H9 (cell line): Measurements from ENCODE around the gene LRMDA. TPM values are rescaled to one million over a fixed set of nuclear protein-coding genes. Genes with fewer than 3 reads are reported as not detected.

ENCODE experiments used
- DNase-seq: peaks from one replicate; pipeline ENCODE4 v3.0.0-alpha.2; 2017
- H2AFZ ChIP-seq: one replicate; pipeline ENCODE4 v1.6.1; 2013; ENCODE audit warnings: mild to moderate bottlenecking, low read length, control low read depth, moderate library complexity
- H2AK5ac ChIP-seq: 2 replicates; pipeline ENCODE4 v1.6.1; 2013; ENCODE audit warnings: low read length, control low read depth, mixed read lengths; ENCODE audit not compliant: insufficient read length
- H2BK120ac ChIP-seq: one replicate; pipeline ENCODE4 v1.6.1; 2013; ENCODE audit warnings: low read depth, mild to moderate bottlenecking, low read length, control low read depth, inconsistent platforms; ENCODE audit not compliant: poor library complexity, severe bottlenecking
- H2BK12ac ChIP-seq: 2 replicates; pipeline ENCODE4 v1.6.1; 2013; ENCODE audit warnings: low read length, control low read depth, mixed read lengths, low read depth; ENCODE audit not compliant: insufficient read length
- H2BK15ac ChIP-seq: 2 replicates; pipeline ENCODE4 v1.6.1; 2013; ENCODE audit warnings: low read depth, low read length, control low read depth
- H2BK20ac ChIP-seq: one replicate; pipeline ENCODE4 v1.6.1; 2013; ENCODE audit warnings: low read depth, mild to moderate bottlenecking, low read length, control low read depth, inconsistent platforms; ENCODE audit not compliant: poor library complexity, severe bottlenecking
- H2BK5ac ChIP-seq: 2 replicates; pipeline ENCODE4 v1.6.1; 2013; ENCODE audit warnings: low read length, control low read depth, mixed read lengths; ENCODE audit not compliant: insufficient read length
- H3K14ac ChIP-seq: 2 replicates; pipeline ENCODE4 v1.6.1; 2013; ENCODE audit warnings: low read length, control low read depth; ENCODE audit not compliant: insufficient read depth
- H3K18ac ChIP-seq: 2 replicates; pipeline ENCODE4 v1.6.1; 2013; ENCODE audit warnings: low read depth, mild to moderate bottlenecking, mixed read lengths, low read length, control low read depth; ENCODE audit not compliant: insufficient read length
- H3K23ac ChIP-seq: 2 replicates; pipeline ENCODE4 v1.6.1; 2013; ENCODE audit warnings: low read length, control low read depth, mixed read lengths, low read depth; ENCODE audit not compliant: insufficient read length
- H3K23me2 ChIP-seq: 2 replicates; pipeline ENCODE4 v1.6.1; 2013; ENCODE audit warnings: low read depth, mild to moderate bottlenecking, mixed read lengths, low read length, control low read depth; ENCODE audit not compliant: insufficient read length, poor library complexity, severe bottlenecking
- H3K27ac ChIP-seq: 2 replicates; pipeline ENCODE4 v1.5.1; 2013; ENCODE audit warnings: low read length, control low read depth, mixed read lengths, low read depth; ENCODE audit not compliant: insufficient read length
- H3K27me3 ChIP-seq: 2 replicates; pipeline ENCODE4 v1.6.1; 2013; ENCODE audit warnings: low read length, control low read depth, inconsistent platforms; ENCODE audit not compliant: insufficient read depth
- H3K4ac ChIP-seq: 2 replicates; pipeline ENCODE4 v1.6.1; 2013; ENCODE audit warnings: low read depth, mild to moderate bottlenecking, control low read depth, inconsistent platforms, low read length, moderate library complexity
- H3K4me1 ChIP-seq: 2 replicates; pipeline ENCODE4 v1.6.1; 2013; ENCODE audit warnings: low read length, control low read depth, inconsistent platforms; ENCODE audit not compliant: insufficient read depth
- H3K4me2 ChIP-seq: 2 replicates; pipeline ENCODE4 v1.6.1; 2013; ENCODE audit warnings: low read length, control low read depth, mixed read lengths; ENCODE audit not compliant: insufficient read length, insufficient read depth
- H3K56ac ChIP-seq: 2 replicates; pipeline ENCODE4 v1.6.1; 2013; ENCODE audit warnings: low read depth, mild to moderate bottlenecking, mixed read lengths, low read length, control low read depth; ENCODE audit not compliant: insufficient read length
- H3K79me1 ChIP-seq: 2 replicates; pipeline ENCODE4 v1.6.1; 2013; ENCODE audit warnings: low read depth, mild to moderate bottlenecking, moderate library complexity, low read length, control low read depth, inconsistent platforms; ENCODE audit not compliant: insufficient read depth, poor library complexity, severe bottlenecking
- H3K79me2 ChIP-seq: 2 replicates; pipeline ENCODE4 v1.6.1; 2013; ENCODE audit warnings: low read length, control low read depth, inconsistent platforms; ENCODE audit not compliant: insufficient read depth
- H3K9ac ChIP-seq: 2 replicates; pipeline ENCODE4 v1.6.1; 2013; ENCODE audit warnings: low read length, control low read depth, mixed read lengths; ENCODE audit not compliant: insufficient read length; ENCODE audit errors: extremely low read depth
- H3K9me3 ChIP-seq: one replicate; pipeline ENCODE4 v1.6.1; 2013; ENCODE audit warnings: low read depth, low read length, inconsistent platforms; ENCODE audit not compliant: control insufficient read depth
- H3T11ph ChIP-seq: one replicate; pipeline ENCODE4 v1.6.1; 2013; ENCODE audit warnings: mild to moderate bottlenecking, low read length, control low read depth, inconsistent platforms
- H4K20me1 ChIP-seq: one replicate; pipeline ENCODE4 v1.6.1; 2013; ENCODE audit not compliant: control insufficient read depth, insufficient read length, insufficient read depth
- H4K5ac ChIP-seq: 2 replicates; pipeline ENCODE4 v1.6.1; 2013; ENCODE audit warnings: low read depth, mild to moderate bottlenecking, mixed read lengths, low read length, control low read depth; ENCODE audit not compliant: insufficient read length
- H4K8ac ChIP-seq: replicated peaks from 2 replicates; pipeline ENCODE4 v1.6.1; 2013; ENCODE audit warnings: low read length, control low read depth, mixed read lengths, low read depth; ENCODE audit not compliant: insufficient read length
- H4K91ac ChIP-seq: 2 replicates; pipeline ENCODE4 v1.6.1; 2013; ENCODE audit warnings: low read depth, mild to moderate bottlenecking, moderate library complexity, mixed read lengths, low read length, control low read depth; ENCODE audit not compliant: insufficient read length
- H3K27ac Mint-ChIP-seq, 3 experiments: 2 replicates in 2 of 3; 3 replicates in 1 of 3; pipeline ENCODE4 v1.8.0; 2020 to 2021; ENCODE audit warnings: mixed read lengths in 3 of 3, mild to moderate bottlenecking in 1 of 3, moderate library complexity in 1 of 3
- H3K27me3 Mint-ChIP-seq: 2 replicates; pipeline ENCODE4 v1.8.0; 2021; ENCODE audit warnings: low read depth, mild to moderate bottlenecking, moderate library complexity, mixed read lengths
- H3K36me3 Mint-ChIP-seq, 3 experiments: 2 replicates in 2 of 3; 3 replicates in 1 of 3; pipeline ENCODE4 v1.8.0; 2020 to 2021; ENCODE audit warnings: low read depth in 3 of 3, mixed read lengths in 3 of 3; ENCODE audit not compliant: insufficient read depth in 1 of 3
- H3K4me1 Mint-ChIP-seq, 2 experiments: 2 replicates each; pipeline ENCODE4 v1.8.0; 2020; ENCODE audit warnings: mixed read lengths in 2 of 2
- H3K4me3 Mint-ChIP-seq, 2 experiments: 2 replicates in 1 of 2; 3 replicates in 1 of 2; pipeline ENCODE4 v1.8.0; 2020 to 2021; ENCODE audit warnings: mild to moderate bottlenecking in 2 of 2, mixed read lengths in 2 of 2, moderate library complexity in 1 of 2
- H3K9me3 Mint-ChIP-seq, 2 experiments: 2 replicates in 1 of 2; 3 replicates in 1 of 2; pipeline ENCODE4 v1.8.0; 2020; ENCODE audit warnings: mild to moderate bottlenecking in 2 of 2, mixed read lengths in 2 of 2, moderate library complexity in 1 of 2
- CTCF ChIP-seq: fragments of 200-600 bp; sonication (generic); conservative IDR thresholded peaks from 3 replicates; pipeline ENCODE4 v1.8.0; 2021; ENCODE audit warnings: antibody characterized with exemption, mild to moderate bottlenecking
- WGBS: extraction: QIAGEN DNeasy Blood & Tissue Kit; methylation state at CpG from one replicate; pipeline ENCODE4 v1.1.7; 2013; ENCODE audit warnings: missing lambda C conversion rate, low lambda C conversion rate, mixed read lengths; ENCODE audit not compliant: insufficient read length; ENCODE audit errors: extremely low coverage; 5-methylcytosine and 5-hydroxymethylcytosine counted together
- total RNA-seq: library from RNA; stranded (reverse); gene quantifications from 2 replicates; pipeline ENCODE4 v1.2.1, GENCODE V29; 2021

Gene LRMDA
- total RNA-seq, 1 experiment from 2014 or later, result 1.8 TPM

GRCh38 chr10:75826846-75827245 is 395.4 kb downstream of the LRMDA start:
- WGBS, result no CpG with 5 or more reads among the region's 5 CpGs
- no peak overlapping the region for H2BK20ac ChIP-seq
- no peaks in the 10 kb centered on the region for H3K4me1 Mint-ChIP-seq
- H4K8ac ChIP-seq, result no peak overlapping the region
- no peak overlapping the region for H3K27ac Mint-ChIP-seq
- H3K9me3 ChIP-seq, result no peaks in the 10 kb centered on the region
- no peak overlapping the region; the same call in 1 of the 2 replicates for H2BK15ac ChIP-seq
- H3K23ac ChIP-seq, result no peak overlapping the region
- no peak overlapping the region for H2AK5ac ChIP-seq
- H3K36me3 Mint-ChIP-seq, result no peaks in the 10 kb centered on the region
- H3K9me3 Mint-ChIP-seq, result peaks cover 7 to 12% of the 10 kb centered on the region in 2 experiments
- H3K4ac ChIP-seq, result no peak overlapping the region
- no peak overlapping the region for H4K91ac ChIP-seq
- no peak for TF ChIP-seq CTCF
- H3K18ac ChIP-seq, result no peak overlapping the region
- H3K56ac ChIP-seq, result no peak overlapping the region
- H4K5ac ChIP-seq, result no peak overlapping the region
- no peaks in the 10 kb centered on the region for H3K27me3 ChIP-seq
- no peak overlapping the region for H3K4me3 Mint-ChIP-seq
- H3K79me1 ChIP-seq, result no peaks in the 10 kb centered on the region
- H3K79me2 ChIP-seq, result no peaks in the 10 kb centered on the region
- H3K4me2 ChIP-seq, result no peak overlapping the region
- no peaks in the 10 kb centered on the region for H3K4me1 ChIP-seq
- DNase-seq, result no peak
- no peak overlapping the region for H2BK12ac ChIP-seq
- H3K27ac ChIP-seq, result no peak overlapping the region
- H2BK120ac ChIP-seq, result no peak overlapping the region
- no peak overlapping the region for H2AFZ ChIP-seq
- no peak overlapping the region for H3K14ac ChIP-seq
- H2BK5ac ChIP-seq, result no peak overlapping the region
- H3K27me3 Mint-ChIP-seq, result no peaks in the 10 kb centered on the region; the same call in 1 of the 2 replicates
- H3K23me2 ChIP-seq, result no peaks in the 10 kb centered on the region
- no peak overlapping the region for H3K9ac ChIP-seq
- no peak overlapping the region for H3T11ph ChIP-seq
- H4K20me1 ChIP-seq, result no peaks in the 10 kb centered on the region
